PFSK-1 (cell line): ENCODE data around the gene UBAP1L.

Experiments
- FOXP2 ChIP-seq: optimal IDR thresholded peaks from 2 replicates; pipeline ENCODE3; 2011; ENCODE audit warnings: borderline replicate concordance, control low read depth, inconsistent platforms; ENCODE audit not compliant: insufficient read depth; ENCODE audit errors: extremely low read length, extremely low read depth
- POLR2AphosphoS5 ChIP-seq: IDR thresholded peaks from 2 replicates; pipeline ENCODE4 v1.6.1; 2012; ENCODE audit warnings: low read depth, mild to moderate bottlenecking, control low read depth, low read length, moderate library complexity
- REST ChIP-seq, 2 experiments: IDR thresholded peaks; 2 replicates each; pipeline versions ENCODE4 v1.6.1 to v1.8.0; 2011 to 2012; ENCODE audit warnings: low read depth in 2 of 2, low read length in 2 of 2, control low read depth in 1 of 2, inconsistent platforms in 1 of 2, mild to moderate bottlenecking in 1 of 2, moderate library complexity in 1 of 2; ENCODE audit not compliant: insufficient read depth in 1 of 2
- SIN3A ChIP-seq: IDR thresholded peaks from 2 replicates; pipeline ENCODE4 v1.6.1; 2012; ENCODE audit warnings: mild to moderate bottlenecking, low read length, moderate library complexity, borderline replicate concordance; ENCODE audit not compliant: insufficient read depth
- TAF1 ChIP-seq: IDR thresholded peaks from 2 replicates; pipeline ENCODE4 v1.6.1; 2012; ENCODE audit warnings: low read length, control low read depth, borderline replicate concordance; ENCODE audit not compliant: insufficient read depth

GRCh38 chr15:65133548-65134200 is 18.7 kb upstream of the UBAP1L start, which contains the start of gene PDCD7:
- TF ChIP-seq FOXP2 (no peak), SIN3A (peak; percentile 72; the same call in 1 of the 2 replicates), POLR2AphosphoS5 (peak; percentile 97), TAF1 (peak; percentile 95), REST (IDR thresholded peaks at IDR 0.05; ENCODE audit: insufficient read depth in 1 of 2, low read depth in 2 of 2, low read length in 2 of 2) (no peak)
